Transverse colon (tissue), 4 donors: ENCODE data around the gene STIM1. TPM values are rescaled to one million over a fixed set of nuclear protein-coding genes. Genes with fewer than 3 reads are reported as not detected.

ENCODE experiments used
- DNase-seq: peaks from one replicate; pipeline ENCODE4 v3.0.0-alpha.2; 2019
- H3K27ac ChIP-seq, 4 donors: fragments of 200-600 bp; sonication (generic); 2 replicates each; pipeline ENCODE4 v1.5.1; 2016 to 2018; ENCODE audit warnings: inconsistent platforms in 4 of 4
- H3K27me3 ChIP-seq: fragments of 200-600 bp; sonication (generic); 2 replicates; pipeline ENCODE4 v1.5.1; 2017; ENCODE audit warnings: inconsistent platforms
- H3K36me3 ChIP-seq, 4 donors: fragments of 200-600 bp; sonication (generic); 2 replicates each; pipeline ENCODE4 v1.5.1; 2017 to 2019; ENCODE audit warnings: inconsistent platforms in 4 of 4
- H3K4me1 ChIP-seq, 4 donors: fragments of 200-600 bp; sonication (generic); 2 replicates each; pipeline ENCODE4 v1.5.1; 2017 to 2020; ENCODE audit warnings: inconsistent platforms in 4 of 4
- H3K4me3 ChIP-seq, 4 donors: fragments of 200-600 bp; sonication (generic); 1 replicate in 1 of 4; 2 replicates in 3 of 4; pipeline versions ENCODE4 v1.5.1 to v1.6.1; 2017 to 2019; ENCODE audit warnings: inconsistent platforms in 4 of 4
- H3K9me3 ChIP-seq, 2 donors: fragments of 200-600 bp; sonication (generic); 2 replicates each; pipeline ENCODE4 v1.5.1; 2017 to 2019; ENCODE audit warnings: inconsistent platforms in 2 of 2
- CTCF ChIP-seq, 5 experiments: fragments of 200-600 bp in 3 of 5; fragments of 450-650 bp in 2 of 5; sonication (generic) in 3 of 5; IDR thresholded peaks; 1 replicate in 2 of 5; 2 replicates in 3 of 5; pipeline ENCODE4 v1.5.1; 2016 to 2017; ENCODE audit warnings: antibody characterized with exemption in 5 of 5, inconsistent platforms in 3 of 5, mild to moderate bottlenecking in 2 of 5, moderate library complexity in 1 of 5
- EP300 ChIP-seq: sonication (generic); formaldehyde crosslinking; IDR thresholded peaks from one replicate; pipeline ENCODE4 v1.6.1; 2017; ENCODE audit warnings: antibody characterized with exemption, low read depth
- POLR2A ChIP-seq: fragments of 450-650 bp; IDR thresholded peaks from one replicate; pipeline ENCODE4 v1.6.1; 2016; ENCODE audit warnings: antibody characterized with exemption, mild to moderate bottlenecking, moderate library complexity
- POLR2AphosphoS5 ChIP-seq, 3 donors: sonication (generic); formaldehyde crosslinking; IDR thresholded peaks; one replicate each; pipeline ENCODE4 v1.6.1; 2016; ENCODE audit warnings: antibody characterized with exemption in 3 of 3
- WGBS, 2 donors: methylation state at CpG; one replicate each; pipeline ENCODE4 v1.1.5; 2018; ENCODE audit warnings: low coverage in 1 of 2; 5-methylcytosine and 5-hydroxymethylcytosine counted together
- in situ Hi-C, 4 donors: fragments of 200-750 bp; cut with MboI; loops; one replicate each; pipeline versions ENCODE4 v1.15.0 to v1.15.1; 2017; ENCODE audit warnings: low sequenced_read_pairs in 3 of 4, low pct_ligation_motif_present in 1 of 4, low pct_unique_long_range_greater_than_20kb in 1 of 4
- intact Hi-C: fragments of 100-400 bp; cut with DNase I; formaldehyde crosslinking; loops from one replicate; pipeline ENCODE4 v1.15.1; 2023; ENCODE audit warnings: low total_unique reads
- total RNA-seq, 4 donors: library from RNA; depleted of rRNA; stranded (reverse); fragments of >200 nt; gene quantifications; one replicate each; pipeline ENCODE4 v1.1.0, GENCODE V29; 2016

Gene STIM1
- total RNA-seq, 4 donors from 2014 or later = 41.2 to 79.3 (median 48.0) TPM

- H3K27ac ChIP-seq = no peak overlapping the region
- 77 to 80% methylated on average over 1 of the region's 1 CpG for WGBS, 2 donors
- in situ Hi-C loops (no loop called here), intact Hi-C loops (no loop called here)
- DNase-seq = no peak
- no peaks in the 10 kb centered on the region for H3K36me3 ChIP-seq
- H3K4me1 ChIP-seq = peaks cover 0 to 11% (median 4%) of the 10 kb centered on the region in 4 donors
- H3K4me3 ChIP-seq = no peak overlapping the region
- TF ChIP-seq EP300 (no peak), POLR2A (no peak), CTCF (IDR thresholded peaks at IDR 0.05) (no peak), POLR2AphosphoS5 (IDR thresholded peaks at IDR 0.05) (no peak)
- no peaks in the 10 kb centered on the region for H3K27me3 ChIP-seq
- no peaks in the 10 kb centered on the region for H3K9me3 ChIP-seq
These were observed 79.2 kb downstream of the STIM1 start for GRCh38 chr11:3934658-3935057.

GRCh38 chr11:3936517-3936916 lies 81.1 kb downstream of the STIM1 start:
- H3K4me3 ChIP-seq = no peak overlapping the region
- peaks cover 0 to 26% (median 0%) of the 10 kb centered on the region in 4 donors for H3K4me1 ChIP-seq
- 93 to 100% methylated on average over 1 of the region's 1 CpG for WGBS, 2 donors
- no peaks in the 10 kb centered on the region for H3K27me3 ChIP-seq
- intact Hi-C loops = no loop called here
- in situ Hi-C loops = no loop called here
- no peak for TF ChIP-seq CTCF (IDR thresholded peaks at IDR 0.05)
- TF ChIP-seq EP300 = no peak
- no peak for TF ChIP-seq POLR2A
- no peak for TF ChIP-seq POLR2AphosphoS5 (IDR thresholded peaks at IDR 0.05)
- no peak overlapping the region for H3K27ac ChIP-seq
- H3K9me3 ChIP-seq = no peaks in the 10 kb centered on the region
- DNase-seq = no peak
- no peaks in the 10 kb centered on the region for H3K36me3 ChIP-seq

- in situ Hi-C loops = no loop called here
- H3K36me3 ChIP-seq = no peaks in the 10 kb centered on the region
- peaks cover 0 to 45% (median 11%) of the 10 kb centered on the region in 4 donors for H3K4me1 ChIP-seq
- H3K4me3 ChIP-seq = no peak overlapping the region
- DNase-seq = no peak
- H3K27ac ChIP-seq = peak overlapping the region in 1 of 4 donors; percentile 34
- TF ChIP-seq CTCF (IDR thresholded peaks at IDR 0.05) (no peak), POLR2AphosphoS5 (IDR thresholded peaks at IDR 0.05) (no peak), POLR2A (no peak), EP300 (no peak)
- H3K9me3 ChIP-seq = no peaks in the 10 kb centered on the region
- H3K27me3 ChIP-seq = no peaks in the 10 kb centered on the region
- intact Hi-C loops = no loop called here
These were observed 83.7 kb downstream of the STIM1 start for GRCh38 chr11:3939211-3939610.

GRCh38 chr11:3939651-3940190 lies 84.3 kb downstream of the STIM1 start:
- H3K4me3 ChIP-seq = no peak overlapping the region
- intact Hi-C loops = no loop called here
- peak overlapping the region in 1 of 4 donors; percentile 34 for H3K27ac ChIP-seq
- no peaks in the 10 kb centered on the region for H3K9me3 ChIP-seq
- H3K36me3 ChIP-seq = no peaks in the 10 kb centered on the region
- DNase-seq = no peak
- H3K27me3 ChIP-seq = no peaks in the 10 kb centered on the region
- H3K4me1 ChIP-seq = peaks cover 0 to 46% (median 11%) of the 10 kb centered on the region in 4 donors
- TF ChIP-seq POLR2AphosphoS5 (IDR thresholded peaks at IDR 0.05) (no peak), CTCF (IDR thresholded peaks at IDR 0.05) (no peak), EP300 (no peak), POLR2A (no peak)
- 75 to 86% methylated on average over 2 of the region's 2 CpGs for WGBS, 2 donors
- in situ Hi-C loops = no loop called here
